KOPT-K1 (cell line): ENCODE results near the gene PIGX.

Source experiments
- H3K27ac ChIP-seq: fragments of 200-600 bp; sonication (generic); 2 replicates; pipeline ENCODE4 v1.5.1; 2016; ENCODE audit warnings: antibody characterized with exemption, mild to moderate bottlenecking, low read depth, low read length; ENCODE audit not compliant: poor library complexity, severe bottlenecking
- H3K36me3 ChIP-seq: fragments of 200-600 bp; sonication (generic); 2 replicates; pipeline ENCODE4 v1.5.1; 2017; ENCODE audit warnings: antibody characterized with exemption, mild to moderate bottlenecking, low read length, moderate library complexity; ENCODE audit not compliant: insufficient read depth
- H3K9me3 ChIP-seq: fragments of 200-600 bp; sonication (generic); 2 replicates; pipeline ENCODE4 v1.5.1; 2017; ENCODE audit warnings: antibody characterized with exemption, low read length, mild to moderate bottlenecking; ENCODE audit not compliant: insufficient read depth, poor library complexity, severe bottlenecking

Gene PIGX

GRCh38 chr3:196711838-196712513 lies at the start of gene PIGX, which contains the start of gene CEP19:
PIGX (plus strand) TSS chr3:196712377.
CEP19 (minus strand) TSS chr3:196712250; CDS start chr3:196708657, 3,593 bp downstream.
- no peaks in the 10 kb centered on the region for H3K9me3 ChIP-seq
- peaks cover 9% of the 10 kb centered on the region; the same call in 1 of the 2 replicates for H3K36me3 ChIP-seq
- peak within 1 kb of the TSS; percentile 80 for H3K27ac ChIP-seq

GRCh38 chr3:196662711-196663571 lies 49.2 kb upstream of the PIGX start:
- H3K9me3 ChIP-seq = no peaks in the 10 kb centered on the region
- H3K27ac ChIP-seq = peak overlapping the region; percentile 28
- peaks cover 80% of the 10 kb centered on the region for H3K36me3 ChIP-seq

GRCh38 chr3:196666001-196666867 lies 45.9 kb upstream of the PIGX start:
- peaks cover 47% of the 10 kb centered on the region for H3K36me3 ChIP-seq
- no peak overlapping the region for H3K27ac ChIP-seq
- no peaks in the 10 kb centered on the region for H3K9me3 ChIP-seq

GRCh38 chr3:196667056-196667825 lies 44.9 kb upstream of the PIGX start:
- H3K27ac ChIP-seq = no peak overlapping the region
- peaks cover 37% of the 10 kb centered on the region for H3K36me3 ChIP-seq

GRCh38 chr3:196670339-196670738 lies 41.8 kb upstream of the PIGX start:
- Histone ChIP-seq H3K9me3 (no peaks in the 10 kb centered on the region), H3K27ac (no peak overlapping the region), H3K36me3 (peaks cover 24% of the 10 kb centered on the region; the same call in 1 of the 2 replicates)

More at GRCh38 chr3:196667056-196667825, 44.9 kb upstream of the PIGX start:
- H3K9me3 ChIP-seq = no peaks in the 10 kb centered on the region

GRCh38 chr3:196673632-196674031 lies 38.5 kb upstream of the PIGX start:
- no peaks in the 10 kb centered on the region for H3K9me3 ChIP-seq
- H3K27ac ChIP-seq = no peak overlapping the region
- H3K36me3 ChIP-seq = peaks cover 17% of the 10 kb centered on the region; the same call in 1 of the 2 replicates

- Histone ChIP-seq H3K27ac (no peak overlapping the region), H3K36me3 (peaks cover 23% of the 10 kb centered on the region; the same call in 1 of the 2 replicates), H3K9me3 (peaks cover 9% of the 10 kb centered on the region)
Measured at GRCh38 chr3:196677353-196677752, 34.8 kb upstream of the PIGX start.

GRCh38 chr3:196677931-196678330 lies 34.2 kb upstream of the PIGX start:
- Histone ChIP-seq H3K9me3 (peaks cover 15% of the 10 kb centered on the region), H3K36me3 (peaks cover 26% of the 10 kb centered on the region; the same call in 1 of the 2 replicates), H3K27ac (no peak overlapping the region)

- H3K36me3 ChIP-seq = peaks cover 15% of the 10 kb centered on the region; the same call in 1 of the 2 replicates
- H3K9me3 ChIP-seq = peaks cover 23% of the 10 kb centered on the region
- peak overlapping the region; percentile 56 for H3K27ac ChIP-seq
Measured at GRCh38 chr3:196684548-196685407, 27.4 kb upstream of the PIGX start.

- peaks cover 20% of the 10 kb centered on the region for H3K9me3 ChIP-seq
- peaks cover 15% of the 10 kb centered on the region; the same call in 1 of the 2 replicates for H3K36me3 ChIP-seq
- no peak overlapping the region for H3K27ac ChIP-seq
Measured at GRCh38 chr3:196686436-196686835, 25.7 kb upstream of the PIGX start.

- H3K27ac ChIP-seq = no peak overlapping the region
- H3K36me3 ChIP-seq = 0 out of 2 replicates have a peak, but pooled peaks cover 2% of the 10 kb centered on the region
- H3K9me3 ChIP-seq = peaks cover 4% of the 10 kb centered on the region
Measured at GRCh38 chr3:196688349-196688748, 23.8 kb upstream of the PIGX start.

- Histone ChIP-seq H3K9me3 (no peaks in the 10 kb centered on the region), H3K36me3 (no peaks in the 10 kb centered on the region), H3K27ac (no peak overlapping the region)
Measured at GRCh38 chr3:196689941-196690660, 22.1 kb upstream of the PIGX start.

- Histone ChIP-seq H3K27ac (no peak overlapping the region), H3K9me3 (no peaks in the 10 kb centered on the region), H3K36me3 (no peaks in the 10 kb centered on the region)
Measured at GRCh38 chr3:196691386-196691785, 20.8 kb upstream of the PIGX start.
